Lower lobe of right lung (tissue), 2 donors: Measurements from ENCODE around the gene SYNE4. TPM values are rescaled to one million over a fixed set of nuclear protein-coding genes. Genes with fewer than 3 reads are reported as not detected.
"Not testable (repeated sequence)": the region's sequence is repeated elsewhere in the genome, so short reads cannot be mapped to it uniquely, and the experiment has no call there.

Experiments used
- ATAC-seq, 2 donors: fragments of 200-7000 bp; cut with Tn5 transposase; one replicate each; pipeline ENCODE4 v1.9.1; 2020 to 2022; ENCODE audit warnings: mild to moderate bottlenecking in 2 of 2, moderate library complexity in 2 of 2
- DNase-seq: peaks from one replicate; pipeline ENCODE4 v3.0.0-alpha.2; 2020
- H3K27ac ChIP-seq: fragments of 200-600 bp; one replicate; pipeline ENCODE4 v1.8.0; 2022
- H3K27me3 ChIP-seq: fragments of 200-600 bp; one replicate; pipeline ENCODE4 v1.8.0; 2022; ENCODE audit warnings: low read depth
- H3K36me3 ChIP-seq: fragments of 200-600 bp; one replicate; pipeline ENCODE4 v1.8.0; 2022; ENCODE audit warnings: mild to moderate bottlenecking
- H3K4me1 ChIP-seq: fragments of 200-600 bp; one replicate; pipeline ENCODE4 v1.8.0; 2022
- H3K4me3 ChIP-seq: fragments of 200-600 bp; one replicate; pipeline ENCODE4 v1.8.0; 2022; ENCODE audit warnings: mild to moderate bottlenecking
- H3K9me3 ChIP-seq: fragments of 200-600 bp; one replicate; pipeline ENCODE4 v1.8.0; 2022
- intact Hi-C: fragments of 100-400 bp; cut with DNase I; formaldehyde crosslinking; loops from one replicate; pipeline ENCODE4 v1.11.0; 2022
- total RNA-seq: library from RNA; stranded (reverse); fragmentation: NEBNext Ultra II Directional; extraction: Animal tissue kit (Norgen Biotek cat#: 25700); gene quantifications from one replicate; pipeline ENCODE4 v1.2.1, GENCODE V29; 2021
- TF ChIP-seq, protein P1 (sequence below): fragments of 200-600 bp; IDR thresholded peaks from one replicate; pipeline ENCODE4 v1.8.0; 2022; ENCODE audit warnings: antibody characterized with exemption, mild to moderate bottlenecking
- donor health status: DM: no; HTN: yes; CAD: no; lungs with severe emphysema.

The SYNE4 gene
- total RNA-seq, 1 donor from 2014 or later, result 8.9 TPM

DNA sequence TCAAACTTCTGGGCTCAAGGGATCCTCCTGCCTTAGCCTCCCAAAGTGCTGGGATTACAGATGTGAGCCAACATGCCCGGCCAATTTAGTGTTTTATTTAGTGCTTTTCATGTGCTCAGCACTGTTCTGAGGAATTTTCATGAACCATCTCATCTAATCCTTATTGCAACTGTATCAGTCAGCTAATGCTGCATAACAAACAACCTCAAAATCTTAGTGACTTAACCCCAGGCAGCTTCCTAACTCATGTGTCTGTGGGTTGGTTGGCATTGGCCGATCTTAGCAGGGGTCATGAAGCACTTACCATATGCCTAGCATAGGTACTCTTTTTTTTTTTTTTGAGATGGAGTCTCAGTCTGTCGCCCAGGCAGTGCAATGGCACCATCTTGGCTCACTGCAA, 19.8 kb downstream of the SYNE4 start:
- intact Hi-C loops, result no loop called here
- no peak overlapping the region for H3K27ac ChIP-seq
- H3K9me3 ChIP-seq, result no peaks in the 10 kb centered on the region
- H3K27me3 ChIP-seq, result peaks cover 24% of the 10 kb centered on the region
- no peak for ATAC-seq
- peaks cover 9% of the 10 kb centered on the region for H3K4me1 ChIP-seq
- DNase-seq, result no peak
- H3K4me3 ChIP-seq, result no peak overlapping the region
- H3K36me3 ChIP-seq, result no peaks in the 10 kb centered on the region
- TF ChIP-seq, protein P1, sequence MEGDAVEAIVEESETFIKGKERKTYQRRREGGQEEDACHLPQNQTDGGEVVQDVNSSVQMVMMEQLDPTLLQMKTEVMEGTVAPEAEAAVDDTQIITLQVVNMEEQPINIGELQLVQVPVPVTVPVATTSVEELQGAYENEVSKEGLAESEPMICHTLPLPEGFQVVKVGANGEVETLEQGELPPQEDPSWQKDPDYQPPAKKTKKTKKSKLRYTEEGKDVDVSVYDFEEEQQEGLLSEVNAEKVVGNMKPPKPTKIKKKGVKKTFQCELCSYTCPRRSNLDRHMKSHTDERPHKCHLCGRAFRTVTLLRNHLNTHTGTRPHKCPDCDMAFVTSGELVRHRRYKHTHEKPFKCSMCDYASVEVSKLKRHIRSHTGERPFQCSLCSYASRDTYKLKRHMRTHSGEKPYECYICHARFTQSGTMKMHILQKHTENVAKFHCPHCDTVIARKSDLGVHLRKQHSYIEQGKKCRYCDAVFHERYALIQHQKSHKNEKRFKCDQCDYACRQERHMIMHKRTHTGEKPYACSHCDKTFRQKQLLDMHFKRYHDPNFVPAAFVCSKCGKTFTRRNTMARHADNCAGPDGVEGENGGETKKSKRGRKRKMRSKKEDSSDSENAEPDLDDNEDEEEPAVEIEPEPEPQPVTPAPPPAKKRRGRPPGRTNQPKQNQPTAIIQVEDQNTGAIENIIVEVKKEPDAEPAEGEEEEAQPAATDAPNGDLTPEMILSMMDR, result no peak

GRCh38 chr19:35987571-35987896, 21.1 kb downstream of the SYNE4 start:
- no peak overlapping the region for H3K27ac ChIP-seq
- H3K27me3 ChIP-seq, result peaks cover 27% of the 10 kb centered on the region
- TF ChIP-seq, protein P1, result no peak
- no peaks in the 10 kb centered on the region for H3K36me3 ChIP-seq
- no peak for DNase-seq
- intact Hi-C loops, result no loop called here
- H3K9me3 ChIP-seq, result no peaks in the 10 kb centered on the region
- H3K4me3 ChIP-seq, result peak overlapping the region; percentile 38
- ATAC-seq, result no peak
- H3K4me1 ChIP-seq, result peaks cover 8% of the 10 kb centered on the region

DNA sequence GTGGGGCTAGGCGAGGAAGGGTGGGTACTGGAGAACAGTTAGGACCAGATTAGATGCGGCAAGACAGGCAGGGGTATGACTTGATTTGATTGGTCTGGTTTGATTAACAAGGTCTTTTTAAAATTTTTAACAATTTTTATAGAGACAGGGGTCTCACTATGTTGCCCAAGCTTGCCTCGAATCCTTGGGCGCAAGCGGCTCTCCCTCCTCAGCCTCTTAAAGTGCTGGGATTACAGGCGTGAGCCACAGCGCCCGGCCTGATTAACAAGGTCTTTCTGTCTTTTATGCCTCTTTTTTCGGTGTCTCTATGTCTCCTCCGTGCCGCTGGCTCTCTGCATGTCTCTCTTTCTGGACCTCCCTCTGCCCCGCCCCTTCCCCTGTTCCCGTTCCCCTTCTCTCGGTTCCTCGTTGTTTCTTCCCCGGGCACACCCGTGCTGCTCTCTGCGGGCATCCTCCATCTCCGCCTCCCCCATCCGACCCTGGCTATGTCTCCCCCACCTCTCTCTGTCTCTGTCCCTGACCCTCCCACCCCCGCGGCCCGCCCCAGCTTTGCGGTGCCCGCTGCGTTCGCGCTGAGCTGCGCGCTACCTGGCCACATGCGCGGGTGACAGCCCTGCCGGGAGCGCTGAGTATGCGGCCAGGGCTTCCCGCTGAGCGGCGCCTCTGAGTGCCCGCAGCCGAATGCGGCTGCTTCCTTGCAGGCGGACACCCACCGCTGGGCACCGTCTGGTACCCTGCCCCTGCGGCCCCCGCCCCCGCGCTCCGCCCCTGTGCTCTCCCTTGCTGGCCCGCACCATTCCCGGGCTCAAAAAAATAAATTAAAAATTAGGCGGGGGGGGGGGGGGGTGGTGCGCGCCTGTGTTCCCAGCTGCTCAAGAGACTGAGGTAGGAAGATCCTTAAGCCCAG, 21.7 kb downstream of the SYNE4 start:
- H3K27ac ChIP-seq, result no peak overlapping the region
- TF ChIP-seq, protein P1, result no peak
- no peaks in the 10 kb centered on the region for H3K9me3 ChIP-seq
- H3K27me3 ChIP-seq, result peaks cover 27% of the 10 kb centered on the region
- intact Hi-C loops, result no loop called here
- DNase-seq, result peak; percentile 68
- H3K4me1 ChIP-seq, result peaks cover 8% of the 10 kb centered on the region
- peak; percentile 62 to 64 for ATAC-seq
- no peaks in the 10 kb centered on the region for H3K36me3 ChIP-seq
- H3K4me3 ChIP-seq, result peak overlapping the region; percentile 38

DNA sequence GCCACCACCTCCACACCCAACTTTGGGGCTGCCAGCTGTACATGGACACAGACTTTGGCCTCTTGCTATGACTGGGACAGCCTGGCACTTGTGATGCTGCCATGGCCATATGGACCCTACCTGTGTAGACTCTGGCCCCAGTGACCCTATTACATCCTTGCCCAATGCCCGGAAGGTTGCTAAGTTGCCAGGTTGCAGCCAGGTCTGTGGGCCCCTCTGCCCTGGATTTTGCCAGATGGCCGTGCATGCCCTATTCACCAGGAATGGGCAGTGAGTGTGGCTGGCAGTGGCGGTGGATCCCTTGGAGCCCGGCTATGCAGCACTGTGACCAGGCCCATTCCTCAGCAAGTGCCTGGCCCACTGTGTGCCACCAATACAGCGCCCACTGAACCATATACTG, 22.5 kb downstream of the SYNE4 start:
- TF ChIP-seq, protein P1, result no peak
- DNase-seq (no peak), ATAC-seq (no peak)
- Histone ChIP-seq H3K4me1 (peaks cover 8% of the 10 kb centered on the region), H3K9me3 (no peaks in the 10 kb centered on the region), H3K4me3 (no peak overlapping the region), H3K27me3 (peaks cover 27% of the 10 kb centered on the region), H3K36me3 (no peaks in the 10 kb centered on the region), H3K27ac (no peak overlapping the region)
- intact Hi-C loops, result no loop called here

DNA sequence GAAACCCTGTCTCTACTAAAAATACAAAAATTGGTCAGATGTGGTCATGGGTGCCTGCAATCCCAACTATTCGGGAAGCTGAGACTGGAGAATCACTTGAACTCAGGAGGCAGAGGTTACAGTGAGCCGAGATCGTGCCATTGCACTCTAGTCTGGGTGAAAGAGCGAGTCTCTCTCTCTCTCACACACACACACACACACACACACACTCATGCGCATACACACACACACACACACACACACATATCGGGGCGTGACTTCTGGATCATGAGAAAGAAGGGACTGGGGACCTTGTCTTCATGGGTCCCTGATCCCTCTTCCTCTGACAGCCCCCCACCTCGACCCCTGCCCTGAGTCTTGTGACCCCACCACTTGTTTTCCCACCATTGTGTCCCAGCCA, 25.4 kb downstream of the SYNE4 start:
- Histone ChIP-seq H3K9me3 (no peaks in the 10 kb centered on the region), H3K27ac (no peak overlapping the region), H3K4me3 (no peak overlapping the region), H3K4me1 (peaks cover 8% of the 10 kb centered on the region), H3K27me3 (peaks cover 33% of the 10 kb centered on the region), H3K36me3 (no peaks in the 10 kb centered on the region)
- DNase-seq, result no peak
- ATAC-seq, result no peak
- intact Hi-C loops, result no loop called here
- TF ChIP-seq, protein P1, result no peak

DNA sequence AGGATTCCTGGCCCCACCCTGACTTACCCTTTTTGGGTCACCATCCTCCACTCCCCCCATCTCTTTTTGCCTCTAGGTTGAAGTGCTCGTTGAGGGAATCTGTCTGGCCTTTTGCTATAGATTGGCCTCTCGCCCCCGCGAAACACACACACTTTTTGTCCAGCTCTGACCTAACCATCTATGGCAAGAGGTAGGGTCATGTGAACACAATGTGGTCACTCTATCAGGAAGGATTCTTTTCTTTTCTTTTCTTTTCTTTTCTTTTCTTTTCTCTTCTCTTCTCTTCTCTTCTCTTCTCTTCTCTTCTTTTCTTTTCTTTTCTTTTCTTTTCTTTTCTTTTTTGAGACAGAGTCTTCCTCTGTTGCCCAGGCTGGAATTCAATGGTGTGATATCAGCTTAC, 27.6 kb downstream of the SYNE4 start:
- peaks cover 20% of the 10 kb centered on the region for H3K27me3 ChIP-seq
- DNase-seq, intact Hi-C loops, ATAC-seq, H3K4me3 ChIP-seq, H3K36me3 ChIP-seq, H3K27ac ChIP-seq, H3K9me3 ChIP-seq, H3K4me1 ChIP-seq: not testable (repeated sequence)
